Peyer's patch (tissue), 4 donors: ENCODE results near the gene TLR8.

Experiments used
- POLR2A ChIP-seq, 2 donors: fragments of 450-650 bp; IDR thresholded peaks; one replicate each; pipeline ENCODE4 v1.5.1; 2017; ENCODE audit warnings: antibody characterized with exemption in 2 of 2, mild to moderate bottlenecking in 2 of 2, moderate library complexity in 2 of 2
- TF ChIP-seq, protein P1 (sequence below), 6 experiments: fragments of 450-650 bp in 4 of 6; fragments of 200-600 bp in 2 of 6; sonication (generic) in 1 of 6; IDR thresholded peaks; one replicate each; pipeline ENCODE4 v1.5.1; 2017 to 2019; ENCODE audit warnings: antibody characterized with exemption in 6 of 6, mild to moderate bottlenecking in 3 of 6, moderate library complexity in 1 of 6

DNA sequence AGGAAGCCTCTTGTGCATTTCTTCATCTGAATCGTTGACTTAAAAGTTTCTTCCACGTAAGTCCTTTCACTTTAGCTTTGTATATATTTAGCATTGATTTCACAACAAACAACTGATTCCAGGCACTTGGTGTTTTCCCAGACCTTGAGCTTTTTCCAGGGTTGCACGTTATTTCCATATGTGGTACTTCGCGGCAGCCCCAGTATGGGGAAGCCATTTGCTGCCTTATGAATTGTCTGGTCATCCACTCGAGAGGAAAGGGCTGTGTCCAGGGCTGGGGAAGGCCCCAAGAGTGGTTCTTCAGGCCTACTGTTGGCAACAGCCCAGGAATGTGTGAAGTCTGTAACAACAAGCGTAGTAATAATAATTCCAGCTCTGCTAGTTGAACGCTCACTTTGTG, 2.8 kb upstream of the TLR8 start:
- TF ChIP-seq, protein P1, sequence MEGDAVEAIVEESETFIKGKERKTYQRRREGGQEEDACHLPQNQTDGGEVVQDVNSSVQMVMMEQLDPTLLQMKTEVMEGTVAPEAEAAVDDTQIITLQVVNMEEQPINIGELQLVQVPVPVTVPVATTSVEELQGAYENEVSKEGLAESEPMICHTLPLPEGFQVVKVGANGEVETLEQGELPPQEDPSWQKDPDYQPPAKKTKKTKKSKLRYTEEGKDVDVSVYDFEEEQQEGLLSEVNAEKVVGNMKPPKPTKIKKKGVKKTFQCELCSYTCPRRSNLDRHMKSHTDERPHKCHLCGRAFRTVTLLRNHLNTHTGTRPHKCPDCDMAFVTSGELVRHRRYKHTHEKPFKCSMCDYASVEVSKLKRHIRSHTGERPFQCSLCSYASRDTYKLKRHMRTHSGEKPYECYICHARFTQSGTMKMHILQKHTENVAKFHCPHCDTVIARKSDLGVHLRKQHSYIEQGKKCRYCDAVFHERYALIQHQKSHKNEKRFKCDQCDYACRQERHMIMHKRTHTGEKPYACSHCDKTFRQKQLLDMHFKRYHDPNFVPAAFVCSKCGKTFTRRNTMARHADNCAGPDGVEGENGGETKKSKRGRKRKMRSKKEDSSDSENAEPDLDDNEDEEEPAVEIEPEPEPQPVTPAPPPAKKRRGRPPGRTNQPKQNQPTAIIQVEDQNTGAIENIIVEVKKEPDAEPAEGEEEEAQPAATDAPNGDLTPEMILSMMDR (IDR thresholded peaks at IDR 0.05) = no peak
- no peak for TF ChIP-seq POLR2A (IDR thresholded peaks at IDR 0.05)
